Bone marrow (tissue), 2 donors: ENCODE measurements around the gene VPS35L.

Experiments
- DNase-seq, 2 donors: peaks; one replicate each; lab custom pipeline; 2025; lab: John Stamatoyannopoulos, UW

VPS35L gene

GRCh38 chr16:19694989-19695388, 139.5 kb downstream of the VPS35L start:
- DNase-seq = no peak

- DNase-seq = no peak
Measured at GRCh38 chr16:19696328-19696727, 140.8 kb downstream of the VPS35L start.

GRCh38 chr16:19696961-19697360, 141.5 kb downstream of the VPS35L start:
- no peak for DNase-seq

GRCh38 chr16:19697756-19698318, 142.3 kb downstream of the VPS35L start:
- no peak for DNase-seq

- no peak for DNase-seq
Measured at GRCh38 chr16:19698480-19699465, 143.3 kb downstream of the VPS35L start.

GRCh38 chr16:19699472-19699871, 144.0 kb downstream of the VPS35L start:
- no peak for DNase-seq

- no peak for DNase-seq
Measured at GRCh38 chr16:19700319-19700781, 144.8 kb downstream of the VPS35L start.

GRCh38 chr16:19701091-19701490, 145.6 kb downstream of the VPS35L start:
- DNase-seq = no peak

- DNase-seq = no peak
Measured at GRCh38 chr16:19703172-19703889, 147.8 kb downstream of the VPS35L start.

- no peak for DNase-seq
Measured at GRCh38 chr16:19704321-19705145, 149.0 kb downstream of the VPS35L start.

- no peak for DNase-seq
Measured at GRCh38 chr16:19705146-19705501, 149.6 kb downstream of the VPS35L start.

- no peak for DNase-seq
Measured at GRCh38 chr16:19705843-19706242, 150.3 kb downstream of the VPS35L start.

- no peak for DNase-seq
Measured at GRCh38 chr16:19706846-19707245, 151.3 kb downstream of the VPS35L start.

- no peak for DNase-seq
Measured at GRCh38 chr16:19707569-19708295, 152.2 kb downstream of the VPS35L start.

- DNase-seq = no peak
Measured at GRCh38 chr16:19708296-19709205, 153.0 kb downstream of the VPS35L start.

- DNase-seq = no peak
Measured at GRCh38 chr16:19709381-19710136, 154.1 kb downstream of the VPS35L start.

GRCh38 chr16:19710191-19710908, 154.8 kb downstream of the VPS35L start:
- DNase-seq = no peak

- DNase-seq = no peak
Measured at GRCh38 chr16:19710991-19711545, 155.6 kb downstream of the VPS35L start.
